Stimulated activated CD8-positive, alpha-beta memory T cell treated with anti-CD3 and anti-CD28 coated beads, Interleukin-7, amount 100 ng/mL, for 48 hours (primary cell): ENCODE measurements around the gene LSG1.
"Not testable (repeated sequence)": the region's sequence is repeated elsewhere in the genome, so short reads cannot be mapped to it uniquely, and the experiment has no call there.

ENCODE experiments used
- DNase-seq, 2 donors: peaks; one replicate each; pipeline ENCODE4 v3.0.0-alpha.2; 2020; ENCODE audit warnings: low read depth in 1 of 2; ENCODE audit errors: extremely low read depth in 1 of 2

The LSG1 gene

DNA sequence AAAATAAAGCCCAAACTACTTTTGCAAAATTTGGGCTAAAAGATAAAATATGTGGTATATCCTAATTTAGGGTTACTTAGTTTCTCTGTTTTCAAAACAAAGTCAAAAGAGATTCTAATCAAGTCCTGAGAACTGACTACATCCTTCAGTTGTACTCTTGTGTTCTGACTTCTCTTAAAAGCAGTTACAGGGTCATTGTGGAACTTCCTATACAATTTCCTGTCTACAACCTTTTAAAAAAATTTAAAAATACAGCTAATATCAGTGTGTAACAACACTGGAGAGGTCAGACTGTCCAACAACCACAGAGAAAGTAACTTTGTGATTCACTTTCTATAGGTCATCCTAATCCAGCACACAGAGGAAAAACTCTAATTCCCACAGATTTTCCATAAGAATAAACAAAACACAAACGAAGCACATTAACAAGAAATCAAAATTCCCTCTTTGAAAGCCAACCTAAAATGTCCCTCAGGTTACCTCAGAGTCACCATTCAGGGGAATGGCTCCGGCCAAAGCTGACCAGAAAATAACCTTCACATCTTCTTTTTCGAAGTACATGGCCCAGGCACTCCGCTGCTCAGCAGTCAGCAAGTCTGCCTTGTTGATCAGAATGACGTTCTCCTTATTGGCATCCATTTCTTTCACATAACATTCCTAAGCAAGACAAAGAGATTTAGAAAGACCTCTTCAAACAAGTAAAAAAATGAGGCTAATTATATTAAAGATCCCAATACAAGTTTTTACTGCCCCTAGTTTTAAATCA is 13.3 kb downstream of the LSG1 start:
- no peak for DNase-seq

DNA sequence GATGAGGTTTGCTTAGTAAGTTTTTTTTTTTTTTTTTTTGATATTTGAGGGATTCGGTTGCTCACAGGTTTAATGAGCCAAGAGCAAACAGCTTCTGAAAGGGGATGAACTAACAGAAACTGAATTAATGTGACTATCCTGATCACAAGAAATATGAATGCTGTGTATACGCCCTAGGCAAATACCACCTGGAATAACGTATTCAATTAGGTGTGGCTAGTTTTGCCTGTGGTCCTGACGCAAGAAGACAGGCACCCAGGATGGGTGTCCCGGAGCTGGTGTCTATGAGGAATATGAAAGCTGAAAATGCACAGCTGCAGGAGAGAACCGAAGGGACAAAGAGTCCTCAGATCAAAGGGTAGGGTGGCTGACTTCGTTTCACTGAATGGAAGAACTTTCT is 14.6 kb downstream of the LSG1 start:
- DNase-seq: no peak

DNA sequence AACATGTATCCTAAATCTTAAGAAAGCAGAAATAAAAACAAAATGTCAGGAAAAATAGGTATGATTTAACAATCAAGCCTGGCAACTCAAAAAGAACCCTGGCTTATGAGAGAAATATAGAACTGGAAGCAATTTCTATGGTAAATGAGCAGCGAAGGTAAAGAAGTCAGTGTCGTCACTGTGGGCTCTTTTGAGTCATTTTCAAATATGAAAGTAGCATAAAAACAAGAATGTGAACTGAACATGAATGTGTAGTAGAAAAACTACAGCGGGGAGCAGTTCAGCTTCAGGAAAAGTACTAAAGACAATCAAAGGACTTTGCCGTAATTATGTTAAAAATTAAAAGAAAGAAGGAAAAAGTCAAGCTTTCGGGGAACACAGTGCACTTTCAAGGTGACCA is 17.5 kb downstream of the LSG1 start:
- DNase-seq: no peak

DNA sequence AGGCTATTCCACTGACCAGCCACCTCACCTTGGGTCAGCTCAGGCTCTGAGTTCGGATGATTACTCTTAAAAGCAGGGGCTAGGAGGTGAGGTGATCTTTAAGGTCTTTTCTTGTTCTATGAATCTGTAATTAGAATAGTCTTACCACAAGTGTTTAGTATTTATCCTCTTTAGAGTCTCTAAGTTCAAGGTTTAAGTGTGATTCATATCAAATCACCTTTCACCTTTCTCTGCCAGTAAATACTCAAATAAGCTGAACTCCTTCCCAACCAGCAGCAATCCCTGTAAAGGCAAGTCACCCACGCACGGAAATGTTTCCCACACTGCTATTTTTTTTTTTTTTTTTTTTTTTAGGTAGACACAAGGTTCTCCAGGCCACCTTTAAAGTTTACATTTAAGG is 24.2 kb downstream of the LSG1 start:
- DNase-seq: no peak

DNA sequence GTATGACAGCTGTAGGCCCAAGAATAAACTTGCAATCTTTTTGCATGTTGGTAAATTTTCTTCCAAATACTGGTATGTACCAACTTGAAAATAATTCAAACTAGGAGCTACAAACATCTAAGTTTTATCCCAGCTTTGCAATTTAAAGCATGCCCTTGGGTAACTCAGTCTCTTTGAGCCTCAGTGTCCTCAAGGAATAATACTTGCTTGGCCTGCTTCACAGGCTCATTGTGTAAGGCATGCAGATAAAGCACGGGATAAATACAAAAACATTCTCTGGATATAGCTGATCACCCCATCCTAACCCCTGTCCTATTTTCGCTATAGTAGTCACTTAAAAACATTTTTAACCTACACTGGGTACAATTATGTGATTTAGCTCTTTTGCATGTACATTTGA is 29.2 kb downstream of the LSG1 start:
- no peak for DNase-seq

DNA sequence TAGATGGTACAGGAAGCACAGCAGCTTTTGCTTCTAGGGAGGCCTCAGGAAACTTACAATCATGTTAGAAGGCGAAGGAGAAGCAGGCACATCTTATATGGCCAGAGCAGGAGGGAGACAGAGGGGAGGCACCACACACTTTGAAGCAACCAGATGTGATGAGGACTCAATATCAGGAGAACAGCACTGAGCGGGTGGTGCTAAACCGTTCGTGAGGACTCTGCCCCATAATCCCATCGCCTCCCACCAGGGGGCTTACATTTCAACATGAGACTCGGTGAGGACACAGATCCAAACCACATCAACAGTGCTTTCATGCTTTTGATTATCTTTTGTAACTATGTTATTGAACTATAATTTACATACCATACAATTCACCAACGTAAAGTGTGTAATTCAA is 31.2 kb downstream of the LSG1 start:
- no peak for DNase-seq

DNA sequence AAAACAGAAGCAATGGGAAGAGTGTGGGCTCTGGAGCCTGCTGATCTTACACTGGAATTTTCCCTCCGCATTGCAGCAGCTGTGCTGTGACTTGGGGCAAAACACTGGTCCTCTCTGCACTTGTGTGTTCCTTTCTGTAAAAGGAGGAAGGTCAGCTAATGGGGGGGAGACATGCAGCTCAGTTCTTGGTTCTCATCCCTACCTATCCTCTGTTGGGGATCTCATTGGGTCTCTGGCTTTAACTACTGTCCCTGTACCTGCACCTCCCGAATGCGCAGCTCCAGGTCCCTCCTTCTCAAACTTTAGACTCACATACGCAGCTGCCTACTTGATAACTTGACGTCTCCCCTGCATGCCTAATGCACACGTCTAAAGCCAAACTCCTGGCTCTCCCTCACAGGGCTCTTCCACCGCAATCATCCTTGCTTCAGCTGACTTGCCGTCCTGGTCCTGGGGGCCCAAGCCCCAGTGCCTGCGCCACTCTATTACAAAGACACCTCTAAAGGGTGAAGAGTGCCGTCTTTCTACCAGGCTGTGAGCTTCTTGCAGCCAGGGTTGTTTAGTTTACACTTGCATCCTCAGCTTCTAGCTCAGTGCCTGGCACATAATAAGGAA is 32.9 kb downstream of the LSG1 start:
- no peak for DNase-seq

DNA sequence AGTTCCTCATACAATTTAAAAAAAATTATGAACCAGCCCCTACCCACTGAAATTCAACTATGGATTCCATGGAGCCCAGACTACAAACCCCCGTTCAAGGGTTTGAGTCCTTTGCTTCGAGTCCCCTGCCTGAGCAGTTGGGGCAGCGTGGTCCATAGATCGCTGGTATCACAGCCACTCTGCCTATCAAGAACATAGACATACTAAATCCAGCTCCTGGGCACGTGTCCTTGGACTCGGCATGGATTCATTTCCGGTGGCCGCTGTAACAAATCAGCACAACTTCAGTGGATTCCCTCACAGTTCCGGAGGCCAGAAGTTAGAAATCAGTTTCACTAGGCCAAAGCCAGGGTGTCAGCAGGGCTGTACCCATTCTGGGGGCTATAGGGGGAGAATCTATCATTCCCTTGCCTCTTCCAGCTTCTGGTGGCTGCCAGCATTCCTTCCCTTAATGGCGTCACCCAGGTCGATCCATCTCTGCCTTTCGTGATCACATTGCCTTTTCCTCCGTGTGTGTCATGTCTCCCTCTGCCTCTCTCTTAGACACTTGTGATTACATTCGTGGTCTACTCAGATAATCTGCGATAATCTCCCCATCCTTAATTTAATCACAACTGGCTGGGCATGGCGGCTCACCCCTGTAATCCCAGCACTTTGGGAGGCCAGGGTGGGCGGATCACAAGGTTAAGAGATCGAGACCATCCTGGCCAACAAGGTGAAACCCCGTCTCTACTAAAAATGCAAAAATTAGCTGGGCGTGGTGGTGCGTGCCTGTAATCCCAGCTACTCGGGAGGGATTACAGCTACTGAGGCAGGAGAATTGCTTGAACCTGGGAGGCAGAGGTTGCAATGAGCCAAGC is 34.2 kb downstream of the LSG1 start:
- no peak for DNase-seq

DNA sequence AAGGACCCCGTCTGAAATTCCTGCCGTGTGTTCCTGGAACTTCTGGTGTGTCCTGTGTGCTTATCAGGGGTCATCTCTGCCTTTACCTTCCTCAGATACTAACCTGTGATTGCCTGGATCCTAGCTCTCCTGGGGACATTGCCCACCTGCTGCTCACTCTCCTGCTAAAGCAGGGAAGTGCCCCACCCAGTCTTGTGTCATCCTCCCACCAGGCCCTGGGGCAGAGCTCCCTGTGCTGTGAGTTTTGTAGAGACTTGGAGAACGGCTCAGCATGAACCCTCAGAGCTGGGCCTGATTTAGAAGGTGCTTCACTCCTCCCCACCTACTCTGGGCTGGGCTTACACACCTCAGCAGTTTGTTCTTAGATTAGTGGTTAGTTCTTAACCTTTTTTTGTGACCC is 34.9 kb downstream of the LSG1 start:
- DNase-seq: no peak

DNA sequence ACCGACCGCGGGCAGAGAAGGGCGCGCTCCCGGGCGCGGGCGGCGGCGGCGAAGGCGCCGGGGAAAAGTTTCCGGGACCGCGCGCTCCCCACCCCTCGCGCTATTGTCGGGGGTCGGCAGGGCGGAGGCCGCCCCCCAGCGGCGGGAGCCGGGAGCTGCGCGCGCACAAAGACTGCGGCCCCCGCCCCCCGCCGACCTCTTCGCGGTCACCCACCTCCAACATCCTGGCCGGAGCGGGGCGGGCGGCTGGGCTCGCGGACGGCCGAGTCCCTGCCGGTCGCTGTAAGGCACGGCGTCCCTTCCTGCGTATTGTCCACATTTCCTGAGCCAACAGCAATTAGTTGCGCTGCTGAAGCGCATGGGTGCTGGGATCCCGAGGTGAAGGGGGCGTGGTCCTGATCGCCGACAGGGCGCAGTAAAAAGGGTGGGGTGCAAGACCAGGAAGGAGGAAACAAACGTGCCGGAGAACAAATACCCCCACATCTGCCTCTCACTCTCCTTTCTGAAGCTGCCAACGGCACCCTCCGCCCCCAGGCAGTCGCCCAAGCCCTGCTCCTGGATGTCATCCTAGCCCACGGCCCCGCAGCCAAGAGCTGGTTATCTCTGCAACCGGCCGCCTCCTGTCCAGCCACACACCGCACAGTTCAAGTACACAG is 38.5 kb downstream of the LSG1 start, which contains the start of gene TMEM44:
Gene TMEM44 (minus strand): TSS at position 71 of the 656 bp plus-strand sequence. CDS start 204 bp downstream, outside the sequence.
- peak; percentile 40 to 45 for DNase-seq

DNA sequence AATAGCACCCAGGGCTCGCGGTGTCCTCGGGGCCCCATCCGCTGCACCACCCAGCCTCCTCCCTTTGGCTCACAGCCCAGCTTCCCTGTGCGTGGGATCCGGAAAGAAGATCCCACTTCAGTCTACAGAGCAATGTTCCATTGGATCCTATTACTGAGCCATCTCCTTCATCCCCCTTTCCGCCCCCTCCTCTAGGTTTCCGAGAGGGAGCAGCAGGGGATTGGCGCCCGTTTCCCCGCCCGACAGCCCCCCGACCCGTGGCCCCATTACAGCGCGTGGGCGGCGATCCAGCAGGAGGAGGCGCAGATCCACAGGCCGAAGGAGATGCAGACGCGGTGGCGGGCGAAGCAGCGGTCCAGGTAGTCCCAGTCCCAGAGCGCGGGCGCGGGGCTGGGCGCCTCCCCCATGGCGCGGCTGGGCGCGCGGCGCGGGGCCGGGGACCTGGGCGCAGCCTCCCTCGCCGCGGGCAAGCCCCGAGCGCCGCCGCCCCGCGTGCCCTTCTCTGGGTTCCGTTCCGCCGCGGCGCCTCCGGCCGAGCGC is 39.1 kb downstream of the LSG1 start:
- DNase-seq: peak in 1 of 2 donors; percentile 1

DNA sequence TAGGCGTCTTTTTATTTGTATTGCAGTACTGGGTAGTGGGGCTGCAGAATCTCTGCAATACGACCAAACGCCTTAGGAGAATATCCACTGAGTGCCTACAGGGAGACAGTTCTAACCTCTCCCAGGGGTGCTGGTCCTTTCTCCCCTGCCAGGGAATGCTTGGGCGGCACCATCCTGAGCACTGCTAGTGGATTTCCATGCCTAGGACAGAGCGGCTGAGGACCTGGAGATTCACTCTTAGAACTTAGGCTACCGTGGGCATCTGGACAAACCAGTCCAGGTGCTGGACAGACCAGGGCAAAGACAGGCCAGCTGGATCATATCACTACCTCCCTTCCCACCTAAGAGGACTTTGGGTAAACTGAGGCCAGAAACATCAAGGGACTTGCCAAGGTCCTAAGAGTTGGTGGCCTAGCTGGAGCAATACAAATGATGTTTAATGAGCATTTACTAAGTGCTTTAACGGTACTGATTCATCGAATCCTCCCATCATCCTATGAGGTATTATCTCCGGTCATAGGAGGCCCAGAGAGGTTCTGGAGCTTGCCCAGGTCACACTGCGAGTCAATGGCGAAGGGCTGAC is 39.7 kb downstream of the LSG1 start:
- no peak for DNase-seq

DNA sequence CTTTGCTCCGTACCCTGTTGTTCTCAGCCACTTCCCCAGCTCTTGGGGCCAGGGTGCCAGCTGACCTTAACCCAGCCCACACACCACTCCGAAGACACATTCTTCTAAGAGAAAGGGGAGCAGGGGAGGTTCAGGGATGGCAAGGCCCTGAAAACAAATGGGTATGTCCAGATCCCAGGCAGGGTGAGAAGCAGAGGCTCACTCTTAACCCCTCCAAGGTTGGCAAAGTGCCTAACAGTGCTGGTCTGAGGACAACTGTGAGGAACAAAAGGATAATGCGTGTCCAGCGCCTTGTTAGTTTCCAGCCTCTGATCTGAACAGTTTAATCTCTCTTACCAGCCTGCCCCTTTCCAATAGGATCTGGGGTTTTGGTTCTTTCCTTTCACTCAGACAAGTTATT is 40.3 kb downstream of the LSG1 start:
- DNase-seq: no peak

DNA sequence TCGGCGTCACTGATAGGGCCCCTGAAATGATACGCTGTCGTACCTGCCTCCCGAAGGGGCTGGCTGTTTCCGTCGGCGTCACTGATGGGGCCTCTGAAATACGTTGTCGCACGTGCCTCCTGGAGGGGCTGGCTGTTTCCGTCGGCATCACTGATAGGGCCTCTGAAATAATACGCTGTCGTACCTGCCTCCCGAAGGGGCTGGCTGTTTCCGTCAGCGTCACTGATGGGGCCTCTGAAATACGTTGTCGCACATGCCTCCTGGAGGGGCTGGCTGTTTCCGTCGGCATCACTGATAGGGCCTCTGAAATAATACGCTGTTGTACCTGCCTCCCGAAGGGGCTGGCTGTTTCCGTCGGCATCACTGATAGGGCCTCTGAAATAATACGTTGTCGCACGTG is 41.3 kb downstream of the LSG1 start:
- DNase-seq: not testable (repeated sequence)

DNA sequence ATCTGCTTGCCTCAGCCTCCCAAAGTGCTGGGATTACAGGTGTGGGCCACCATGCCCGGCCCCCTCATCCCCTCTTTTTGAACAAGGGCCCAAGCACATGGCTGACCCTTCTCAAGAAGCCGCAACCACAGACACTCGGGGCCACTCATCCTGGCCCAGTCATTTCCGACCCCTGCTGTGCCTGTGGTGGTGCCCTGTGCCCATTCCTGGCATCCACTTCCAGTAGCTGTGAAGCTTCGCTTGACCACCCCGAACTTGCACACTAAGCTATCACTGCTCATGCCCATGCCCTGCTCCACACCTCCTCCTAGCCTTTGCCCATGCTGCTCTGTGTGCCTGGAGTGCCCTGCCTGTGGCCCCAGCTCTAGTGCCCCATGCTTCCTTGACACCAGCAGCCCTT is 47.0 kb downstream of the LSG1 start:
- DNase-seq: no peak

DNA sequence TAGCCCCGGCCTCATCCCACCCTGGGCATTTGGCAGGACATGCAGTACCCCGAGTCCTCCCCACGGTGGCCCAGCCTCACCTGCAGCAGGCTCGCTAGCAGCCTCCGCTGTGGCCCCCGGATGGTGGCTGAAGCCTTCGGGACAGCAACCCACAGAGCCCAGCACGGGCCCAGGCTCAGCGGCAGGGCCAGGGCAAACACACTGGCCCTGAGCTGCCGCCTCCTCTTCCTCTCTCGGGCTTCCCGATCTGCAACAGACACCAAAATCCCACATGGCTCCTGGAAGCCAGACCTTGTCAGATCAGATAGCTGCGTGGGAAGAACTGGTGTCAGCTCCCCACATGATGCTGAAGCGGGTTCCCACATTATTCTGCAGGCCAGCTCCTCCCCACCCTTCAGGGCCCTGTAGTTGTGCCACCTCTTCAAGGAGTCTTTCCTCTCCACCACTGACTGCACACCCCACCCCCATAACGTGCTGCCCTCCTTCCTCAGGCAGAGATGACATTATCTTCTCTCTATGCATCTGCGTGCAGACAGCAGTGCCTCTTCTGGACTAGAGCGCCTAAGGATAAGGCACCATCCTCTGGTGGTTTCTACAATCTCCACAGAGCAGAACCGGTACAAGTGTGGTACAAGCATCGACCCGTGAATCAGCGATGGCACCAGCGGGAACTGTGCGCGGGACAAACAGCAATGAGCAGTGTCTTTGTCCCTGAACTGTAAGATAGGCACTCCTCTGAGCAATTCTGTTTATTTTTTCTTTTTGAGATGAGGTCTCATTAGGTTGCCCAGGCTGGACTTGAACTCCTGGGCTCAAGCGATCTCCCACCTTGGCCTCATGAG is 48.3 kb downstream of the LSG1 start:
- no peak for DNase-seq

DNA sequence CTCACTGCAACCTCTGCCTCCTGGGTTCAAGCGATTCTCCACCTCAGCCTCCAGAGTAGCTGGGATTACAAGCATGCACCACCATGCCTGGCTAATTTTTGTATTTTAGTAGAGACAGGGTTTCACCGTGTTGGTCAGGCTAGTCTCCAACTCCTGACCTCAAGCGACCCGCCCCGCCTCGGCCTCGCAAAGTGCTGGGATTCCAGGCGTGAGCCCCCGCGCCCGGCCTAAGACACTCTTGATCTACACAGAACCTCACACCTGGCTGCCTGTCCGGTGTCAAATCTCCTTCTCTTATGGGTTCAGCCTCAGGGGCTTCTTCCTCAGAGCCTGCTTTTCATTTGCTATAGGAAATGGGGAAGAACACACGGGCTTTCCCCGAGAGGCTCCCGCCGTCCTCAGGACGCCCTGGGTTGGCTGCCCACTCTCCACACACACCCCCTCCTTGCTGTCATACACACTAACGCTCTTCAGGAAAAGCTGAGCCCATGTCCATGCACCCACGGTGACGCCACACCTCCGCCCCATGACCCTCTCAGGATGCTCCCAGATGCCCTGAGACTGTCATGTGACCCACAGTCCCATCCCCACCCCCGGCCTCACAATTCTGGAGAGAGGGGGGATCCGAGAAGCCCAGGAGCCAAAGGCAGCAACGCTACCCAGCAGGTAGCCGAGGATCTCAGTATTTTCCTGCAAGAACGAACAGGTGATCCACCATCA is 49.2 kb downstream of the LSG1 start:
- DNase-seq: no peak

DNA sequence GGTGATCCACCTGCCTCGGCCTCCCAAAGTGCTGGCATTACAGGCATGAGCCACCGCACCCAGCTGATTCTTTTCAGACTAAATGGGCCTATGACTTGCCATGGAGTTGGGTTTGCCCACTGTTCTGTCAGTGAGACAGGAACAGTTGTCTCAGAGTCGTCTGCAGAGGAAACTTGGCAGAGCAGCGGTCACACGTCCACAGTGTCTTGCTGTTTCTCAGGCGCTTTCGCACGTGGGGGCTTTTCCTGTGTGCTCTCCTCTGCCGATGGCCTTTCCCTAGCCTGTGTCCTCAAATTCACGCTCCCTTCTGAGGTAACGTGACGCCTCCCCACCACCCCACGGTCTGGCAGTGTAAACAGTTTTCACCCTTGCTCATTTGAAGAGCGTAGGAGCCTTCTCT is 50.0 kb downstream of the LSG1 start:
- no peak for DNase-seq

DNA sequence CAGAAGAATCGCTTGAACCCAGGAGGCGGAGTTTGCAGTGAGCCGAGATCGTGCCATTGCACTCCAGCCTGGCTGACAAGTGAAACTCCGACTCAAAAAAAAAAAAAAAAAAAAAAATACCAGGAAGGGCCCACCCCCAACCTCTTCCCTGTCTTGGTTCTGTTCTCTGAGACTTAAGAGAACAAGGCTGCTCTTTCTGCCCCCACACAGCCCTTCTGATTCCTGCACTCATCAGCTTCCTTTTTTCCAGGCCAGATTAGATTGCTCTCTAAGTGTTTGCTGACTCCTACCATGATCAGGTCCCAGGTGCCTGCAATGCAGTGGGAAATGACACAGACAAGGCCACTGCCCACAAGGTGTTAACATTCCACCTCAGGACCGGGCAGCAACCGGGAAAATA is 51.8 kb downstream of the LSG1 start:
- DNase-seq: no peak
